OCI-LY1 (cell line): ENCODE data around the gene TIAL1.
"Not testable (repeated sequence)": the region's sequence is repeated elsewhere in the genome, so short reads cannot be mapped to it uniquely, and the experiment has no call there.

ENCODE experiments used
- H2AFZ ChIP-seq: fragments of 200-600 bp; sonication (generic), shearing (Covaris generic); 2 replicates; pipeline ENCODE4 v1.6.0; 2014; ENCODE audit warnings: antibody characterized with exemption, mild to moderate bottlenecking, low read length
- H3F3A ChIP-seq: fragments of 200-600 bp; sonication (generic), shearing (Covaris generic); 2 replicates; pipeline ENCODE4 v1.6.0; 2014; ENCODE audit warnings: mild to moderate bottlenecking, antibody characterized with exemption, low read length, moderate library complexity; ENCODE audit not compliant: insufficient read depth
- H3K27ac ChIP-seq: fragments of 200-600 bp; sonication (generic); 2 replicates; pipeline ENCODE4 v1.5.1; 2014; ENCODE audit warnings: low read length, mixed run types, mild to moderate bottlenecking, low read depth; ENCODE audit not compliant: poor library complexity, severe bottlenecking
- H3K27me3 ChIP-seq: fragments of 200-600 bp; sonication (generic); 2 replicates; pipeline ENCODE4 v1.6.0; 2014; ENCODE audit warnings: antibody characterized with exemption, mild to moderate bottlenecking, low read length, moderate library complexity; ENCODE audit not compliant: insufficient read depth
- H3K36me3 ChIP-seq: fragments of 200-600 bp; sonication (generic); 2 replicates; pipeline ENCODE4 v1.6.1; 2014; ENCODE audit warnings: mild to moderate bottlenecking, antibody characterized with exemption, low read length, moderate library complexity, mixed read lengths; ENCODE audit not compliant: insufficient read depth
- H3K4me1 ChIP-seq: fragments of 200-600 bp; sonication (generic); 2 replicates; pipeline ENCODE4 v1.5.1; 2014; ENCODE audit warnings: mild to moderate bottlenecking, low read length, moderate library complexity; ENCODE audit not compliant: insufficient read depth, severe bottlenecking
- H3K4me2 ChIP-seq: fragments of 200-600 bp; sonication (generic), shearing (Covaris generic); 2 replicates; pipeline ENCODE4 v1.6.1; 2014; ENCODE audit warnings: low read length
- H3K4me3 ChIP-seq: fragments of 200-600 bp; sonication (generic); 2 replicates; pipeline ENCODE4 v1.5.1; 2014; ENCODE audit warnings: low read length, low read depth, mild to moderate bottlenecking, mixed read lengths; ENCODE audit not compliant: poor library complexity, severe bottlenecking
- H3K79me2 ChIP-seq: fragments of 200-600 bp; shearing (Covaris generic); 2 replicates; pipeline ENCODE4 v1.6.1; 2016; ENCODE audit warnings: mixed run types, low read length, mixed read lengths; ENCODE audit not compliant: insufficient read depth
- H3K9ac ChIP-seq: fragments of 200-600 bp; sonication (generic), shearing (Covaris generic); 2 replicates; pipeline ENCODE4 v1.6.1; 2014; ENCODE audit warnings: mild to moderate bottlenecking, low read length, mixed read lengths
- H3K9me2 ChIP-seq: fragments of 200-600 bp; sonication (generic), shearing (Covaris generic); 2 replicates; pipeline ENCODE4 v1.6.1; 2014; ENCODE audit warnings: low read depth, mild to moderate bottlenecking, low read length, mixed read lengths
- H3K9me3 ChIP-seq: fragments of 200-600 bp; shearing (Covaris generic); 2 replicates; pipeline ENCODE4 v1.6.1; 2014; ENCODE audit warnings: low read length, mixed read lengths
- H4K20me1 ChIP-seq: fragments of 200-600 bp; sonication (generic), shearing (Covaris generic); 2 replicates; pipeline ENCODE4 v1.6.0; 2016; ENCODE audit warnings: mild to moderate bottlenecking, low read length; ENCODE audit not compliant: insufficient read depth
- CTCF ChIP-seq: fragments of 200-600 bp; sonication (generic), shearing (Covaris generic); IDR thresholded peaks from 2 replicates; pipeline ENCODE4 v1.5.1; 2017; ENCODE audit warnings: mild to moderate bottlenecking, antibody characterized with exemption, low read length, moderate library complexity, mixed read lengths
- EZH2 ChIP-seq: fragments of 200-600 bp; sonication (generic), shearing (Covaris generic); IDR thresholded peaks from 2 replicates; pipeline ENCODE4 v1.8.0; 2017; ENCODE audit warnings: borderline replicate concordance, mixed run types, mild to moderate bottlenecking, antibody characterized with exemption, low read length, moderate library complexity, mixed read lengths

TIAL1 gene

GRCh38 chr10:119575506-119575905 is 21.3 kb downstream of the TIAL1 start:
- H3K4me2 ChIP-seq: no peak overlapping the region
- H3K36me3 ChIP-seq: peaks cover 86% of the 10 kb centered on the region
- H3K79me2 ChIP-seq: no peaks in the 10 kb centered on the region
- no peak overlapping the region for H3K4me3 ChIP-seq
- no peaks in the 10 kb centered on the region for H4K20me1 ChIP-seq
- H3F3A ChIP-seq: no peaks in the 10 kb centered on the region
- no peak overlapping the region for H3K27ac ChIP-seq
- no peaks in the 10 kb centered on the region for H3K9me2 ChIP-seq
- no peaks in the 10 kb centered on the region for H3K4me1 ChIP-seq
- TF ChIP-seq CTCF (no peak), EZH2 (no peak)
- H2AFZ ChIP-seq: no peak overlapping the region
- no peaks in the 10 kb centered on the region for H3K27me3 ChIP-seq
- H3K9me3 ChIP-seq: no peaks in the 10 kb centered on the region
- no peak overlapping the region for H3K9ac ChIP-seq

- H3K9me3 ChIP-seq: no peaks in the 10 kb centered on the region
- no peaks in the 10 kb centered on the region for H3K27me3 ChIP-seq
- peaks cover 12% of the 10 kb centered on the region for H3K36me3 ChIP-seq
- H3K79me2 ChIP-seq: no peaks in the 10 kb centered on the region
- no peak overlapping the region for H3K4me2 ChIP-seq
- no peak overlapping the region for H3K27ac ChIP-seq
- H3K4me3 ChIP-seq: no peak overlapping the region
- no peak overlapping the region for H2AFZ ChIP-seq
- H3K9ac ChIP-seq: no peak overlapping the region
- H3K9me2 ChIP-seq: no peaks in the 10 kb centered on the region
- TF ChIP-seq CTCF (no peak), EZH2 (no peak)
- H3F3A ChIP-seq: no peaks in the 10 kb centered on the region
- no peaks in the 10 kb centered on the region for H3K4me1 ChIP-seq
- no peaks in the 10 kb centered on the region for H4K20me1 ChIP-seq
Observed at GRCh38 chr10:119567978-119568377, 28.8 kb downstream of the TIAL1 start.

GRCh38 chr10:119562097-119562496 is 34.7 kb downstream of the TIAL1 start:
- TF ChIP-seq EZH2: no peak
- no peak for TF ChIP-seq CTCF
- H3K36me3 ChIP-seq: no peaks in the 10 kb centered on the region

GRCh38 chr10:119559511-119559910 is 37.3 kb downstream of the TIAL1 start:
- not testable (repeated sequence) for H3K36me3 ChIP-seq, H3K4me2 ChIP-seq, H3K9me3 ChIP-seq, H3K4me1 ChIP-seq, H3K9ac ChIP-seq, H4K20me1 ChIP-seq, H3K27ac ChIP-seq, H2AFZ ChIP-seq, H3K4me3 ChIP-seq, H3K79me2 ChIP-seq, H3K27me3 ChIP-seq, H3F3A ChIP-seq, H3K9me2 ChIP-seq

More at GRCh38 chr10:119562097-119562496, 34.7 kb downstream of the TIAL1 start:
- H3K4me3 ChIP-seq: no peak overlapping the region
- H3K9ac ChIP-seq: no peak overlapping the region
- H3K4me2 ChIP-seq: no peak overlapping the region
- H3K27ac ChIP-seq: no peak overlapping the region
- H3K79me2 ChIP-seq: no peaks in the 10 kb centered on the region
- H3F3A ChIP-seq: no peaks in the 10 kb centered on the region
- no peaks in the 10 kb centered on the region for H4K20me1 ChIP-seq
- no peaks in the 10 kb centered on the region for H3K27me3 ChIP-seq
- H3K9me2 ChIP-seq: no peaks in the 10 kb centered on the region
- H3K4me1 ChIP-seq: no peaks in the 10 kb centered on the region
- no peaks in the 10 kb centered on the region for H3K9me3 ChIP-seq
- H2AFZ ChIP-seq: no peak overlapping the region

- H3K27me3 ChIP-seq, H3K4me2 ChIP-seq, H4K20me1 ChIP-seq, H3K27ac ChIP-seq, H3F3A ChIP-seq, H3K79me2 ChIP-seq, H3K9me3 ChIP-seq, H3K9me2 ChIP-seq, H3K36me3 ChIP-seq, H3K9ac ChIP-seq, H2AFZ ChIP-seq, H3K4me1 ChIP-seq, H3K4me3 ChIP-seq: not testable (repeated sequence)
Observed at GRCh38 chr10:119556081-119556480, 40.7 kb downstream of the TIAL1 start.
